Mesothelial cell of epicardium (in vitro differentiated cells): ENCODE data around the gene SRP9. TPM values are rescaled to one million over a fixed set of nuclear protein-coding genes. Genes with fewer than 3 reads are reported as not detected.
"Not testable (repeated sequence)": the region's sequence is repeated elsewhere in the genome, so short reads cannot be mapped to it uniquely, and the experiment has no call there.

Experiments used
- DNase-seq, 2 experiments: peaks; one replicate each; pipeline ENCODE4 v3.0.0; 2021; ENCODE audit warnings: low spot score in 2 of 2; ENCODE audit not compliant: unreplicated experiment in 2 of 2
- H3K27ac Mint-ChIP-seq: 2 replicates; pipeline ENCODE4 v1.8.0; 2021; ENCODE audit warnings: mixed read lengths
- H3K27me3 Mint-ChIP-seq: 2 replicates; pipeline ENCODE4 v1.8.0; 2021; ENCODE audit warnings: low read depth, mixed read lengths
- H3K36me3 Mint-ChIP-seq: 2 replicates; pipeline ENCODE4 v1.8.0; 2021; ENCODE audit warnings: mixed read lengths
- H3K4me1 Mint-ChIP-seq: 2 replicates; pipeline ENCODE4 v1.8.0; 2021; ENCODE audit warnings: mixed read lengths
- H3K4me3 Mint-ChIP-seq: 2 replicates; pipeline ENCODE4 v1.8.0; 2021; ENCODE audit warnings: mild to moderate bottlenecking, moderate library complexity, mixed read lengths
- H3K9me3 Mint-ChIP-seq: 2 replicates; pipeline ENCODE4 v1.8.0; 2021; ENCODE audit warnings: mixed read lengths
- CTCF ChIP-seq: fragments of 200-600 bp; sonication (generic); IDR thresholded peaks from one replicate; pipeline ENCODE4 v1.5.0; 2021; ENCODE audit warnings: antibody characterized with exemption; ENCODE audit not compliant: unreplicated experiment
- total RNA-seq: library from RNA; stranded (reverse); gene quantifications from 3 replicates; pipeline ENCODE4 v1.2.1, GENCODE V29; 2021

The SRP9 gene
- total RNA-seq, 1 donor from 2014 or later: 251 TPM

- H3K27ac Mint-ChIP-seq: no peak overlapping the region
- DNase-seq: no peak
- H3K4me1 Mint-ChIP-seq: peaks cover 5% of the 10 kb centered on the region
- no peak for TF ChIP-seq CTCF
- no peaks in the 10 kb centered on the region for H3K27me3 Mint-ChIP-seq
- no peaks in the 10 kb centered on the region for H3K9me3 Mint-ChIP-seq
- no peak overlapping the region for H3K4me3 Mint-ChIP-seq
- H3K36me3 Mint-ChIP-seq: peaks cover 24% of the 10 kb centered on the region
Observed at GRCh38 chr1:225827076-225827475, 49.5 kb downstream of the SRP9 start.

GRCh38 chr1:225828706-225829345 lies 51.2 kb downstream of the SRP9 start:
- DNase-seq: no peak
- Mint-ChIP-seq H3K36me3 (peaks cover 26% of the 10 kb centered on the region), H3K27ac (no peak overlapping the region), H3K27me3 (no peaks in the 10 kb centered on the region), H3K4me1 (peaks cover 5% of the 10 kb centered on the region), H3K9me3 (no peaks in the 10 kb centered on the region), H3K4me3 (no peak overlapping the region)
- TF ChIP-seq CTCF: no peak

- Mint-ChIP-seq H3K27me3 (no peaks in the 10 kb centered on the region), H3K9me3 (no peaks in the 10 kb centered on the region), H3K4me3 (no peak overlapping the region), H3K27ac (no peak overlapping the region), H3K36me3 (peaks cover 33% of the 10 kb centered on the region), H3K4me1 (peaks cover under 1% of the 10 kb centered on the region)
- no peak for DNase-seq
- no peak for TF ChIP-seq CTCF
Observed at GRCh38 chr1:225830841-225831240, 53.2 kb downstream of the SRP9 start.

GRCh38 chr1:225834417-225835329 lies 57.0 kb downstream of the SRP9 start:
- no peak overlapping the region for H3K27ac Mint-ChIP-seq
- H3K27me3 Mint-ChIP-seq: no peaks in the 10 kb centered on the region
- no peak for TF ChIP-seq CTCF
- peaks cover 32% of the 10 kb centered on the region for H3K36me3 Mint-ChIP-seq
- H3K4me3 Mint-ChIP-seq: no peak overlapping the region
- H3K9me3 Mint-ChIP-seq: no peaks in the 10 kb centered on the region
- DNase-seq: no peak
- no peaks in the 10 kb centered on the region for H3K4me1 Mint-ChIP-seq

- H3K4me1 Mint-ChIP-seq: no peaks in the 10 kb centered on the region
- H3K9me3 Mint-ChIP-seq: no peaks in the 10 kb centered on the region
- DNase-seq: no peak
- H3K27ac Mint-ChIP-seq: no peak overlapping the region
- TF ChIP-seq CTCF: no peak
- H3K4me3 Mint-ChIP-seq: no peak overlapping the region
- H3K36me3 Mint-ChIP-seq: peaks cover 33% of the 10 kb centered on the region
- H3K27me3 Mint-ChIP-seq: no peaks in the 10 kb centered on the region
Observed at GRCh38 chr1:225835856-225836255, 58.2 kb downstream of the SRP9 start.

- H3K9me3 Mint-ChIP-seq, H3K4me3 Mint-ChIP-seq, H3K27ac Mint-ChIP-seq, H3K27me3 Mint-ChIP-seq, H3K4me1 Mint-ChIP-seq, DNase-seq: not testable (repeated sequence)
- H3K36me3 Mint-ChIP-seq: peaks cover 32% of the 10 kb centered on the region
Observed at GRCh38 chr1:225836296-225836695, 58.7 kb downstream of the SRP9 start.
